GM23338 (cell line): ENCODE measurements around the gene RAB4A.

Experiments
- CREB1 ChIP-seq: fragments of 250-450 bp; sonication (Bioruptor Pico); IDR thresholded peaks from 2 replicates; pipeline ENCODE4 v1.5.0; 2020; ENCODE audit warnings: low read depth, mild to moderate bottlenecking, moderate library complexity
- EZH2 ChIP-seq: fragments of 200-600 bp; sonication (generic); IDR thresholded peaks from one replicate; pipeline ENCODE4 v1.8.0; 2017; ENCODE audit warnings: antibody characterized with exemption, mild to moderate bottlenecking, low read depth; ENCODE audit not compliant: unreplicated experiment
- EZH2phosphoT487 ChIP-seq: fragments of 200-600 bp; sonication (generic); IDR thresholded peaks from one replicate; pipeline ENCODE4 v1.8.1; 2018; ENCODE audit warnings: antibody characterized with exemption; ENCODE audit not compliant: unreplicated experiment
- JUNB ChIP-seq: IDR thresholded peaks from one replicate; pipeline ENCODE4 v1.6.1; 2016; ENCODE audit warnings: antibody characterized with exemption; ENCODE audit not compliant: unreplicated experiment
- POLR2AphosphoS5 ChIP-seq: IDR thresholded peaks from 2 replicates; pipeline ENCODE4 v1.6.1; 2016; ENCODE audit warnings: antibody characterized with exemption, low read depth
- STAT1 ChIP-seq: IDR thresholded peaks from one replicate; pipeline ENCODE4 v1.6.1; 2016; ENCODE audit warnings: antibody characterized with exemption; ENCODE audit not compliant: unreplicated experiment
- ZNF114 ChIP-seq: fragments of 250-450 bp; sonication (Bioruptor Pico); IDR thresholded peaks from 2 replicates; pipeline ENCODE4 v1.5.0; 2020; ENCODE audit warnings: mild to moderate bottlenecking, moderate library complexity
- TF ChIP-seq, protein P1 (sequence below), 2 experiments: fragments of 200-600 bp in 1 of 2; sonication (generic) in 1 of 2; conservative IDR thresholded peaks; 2 replicates each; pipeline versions ENCODE4 v1.5.1 to v1.6.1; 2016 to 2017; ENCODE audit warnings: antibody characterized with exemption in 2 of 2, low read depth in 2 of 2, mild to moderate bottlenecking in 2 of 2, moderate library complexity in 1 of 2
- TF ChIP-seq, protein P2 (sequence below): IDR thresholded peaks from one replicate; pipeline ENCODE4 v1.6.1; 2018; ENCODE audit warnings: antibody characterized with exemption; ENCODE audit not compliant: unreplicated experiment

GRCh38 chr1:229284887-229285286 lies 14.0 kb downstream of the RAB4A start:
- TF ChIP-seq, protein P1, sequence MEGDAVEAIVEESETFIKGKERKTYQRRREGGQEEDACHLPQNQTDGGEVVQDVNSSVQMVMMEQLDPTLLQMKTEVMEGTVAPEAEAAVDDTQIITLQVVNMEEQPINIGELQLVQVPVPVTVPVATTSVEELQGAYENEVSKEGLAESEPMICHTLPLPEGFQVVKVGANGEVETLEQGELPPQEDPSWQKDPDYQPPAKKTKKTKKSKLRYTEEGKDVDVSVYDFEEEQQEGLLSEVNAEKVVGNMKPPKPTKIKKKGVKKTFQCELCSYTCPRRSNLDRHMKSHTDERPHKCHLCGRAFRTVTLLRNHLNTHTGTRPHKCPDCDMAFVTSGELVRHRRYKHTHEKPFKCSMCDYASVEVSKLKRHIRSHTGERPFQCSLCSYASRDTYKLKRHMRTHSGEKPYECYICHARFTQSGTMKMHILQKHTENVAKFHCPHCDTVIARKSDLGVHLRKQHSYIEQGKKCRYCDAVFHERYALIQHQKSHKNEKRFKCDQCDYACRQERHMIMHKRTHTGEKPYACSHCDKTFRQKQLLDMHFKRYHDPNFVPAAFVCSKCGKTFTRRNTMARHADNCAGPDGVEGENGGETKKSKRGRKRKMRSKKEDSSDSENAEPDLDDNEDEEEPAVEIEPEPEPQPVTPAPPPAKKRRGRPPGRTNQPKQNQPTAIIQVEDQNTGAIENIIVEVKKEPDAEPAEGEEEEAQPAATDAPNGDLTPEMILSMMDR (conservative IDR thresholded peaks at IDR 0.05; ENCODE audit: low read depth in 2 of 2): no peak
- TF ChIP-seq POLR2AphosphoS5: no peak
- TF ChIP-seq, protein P2, sequence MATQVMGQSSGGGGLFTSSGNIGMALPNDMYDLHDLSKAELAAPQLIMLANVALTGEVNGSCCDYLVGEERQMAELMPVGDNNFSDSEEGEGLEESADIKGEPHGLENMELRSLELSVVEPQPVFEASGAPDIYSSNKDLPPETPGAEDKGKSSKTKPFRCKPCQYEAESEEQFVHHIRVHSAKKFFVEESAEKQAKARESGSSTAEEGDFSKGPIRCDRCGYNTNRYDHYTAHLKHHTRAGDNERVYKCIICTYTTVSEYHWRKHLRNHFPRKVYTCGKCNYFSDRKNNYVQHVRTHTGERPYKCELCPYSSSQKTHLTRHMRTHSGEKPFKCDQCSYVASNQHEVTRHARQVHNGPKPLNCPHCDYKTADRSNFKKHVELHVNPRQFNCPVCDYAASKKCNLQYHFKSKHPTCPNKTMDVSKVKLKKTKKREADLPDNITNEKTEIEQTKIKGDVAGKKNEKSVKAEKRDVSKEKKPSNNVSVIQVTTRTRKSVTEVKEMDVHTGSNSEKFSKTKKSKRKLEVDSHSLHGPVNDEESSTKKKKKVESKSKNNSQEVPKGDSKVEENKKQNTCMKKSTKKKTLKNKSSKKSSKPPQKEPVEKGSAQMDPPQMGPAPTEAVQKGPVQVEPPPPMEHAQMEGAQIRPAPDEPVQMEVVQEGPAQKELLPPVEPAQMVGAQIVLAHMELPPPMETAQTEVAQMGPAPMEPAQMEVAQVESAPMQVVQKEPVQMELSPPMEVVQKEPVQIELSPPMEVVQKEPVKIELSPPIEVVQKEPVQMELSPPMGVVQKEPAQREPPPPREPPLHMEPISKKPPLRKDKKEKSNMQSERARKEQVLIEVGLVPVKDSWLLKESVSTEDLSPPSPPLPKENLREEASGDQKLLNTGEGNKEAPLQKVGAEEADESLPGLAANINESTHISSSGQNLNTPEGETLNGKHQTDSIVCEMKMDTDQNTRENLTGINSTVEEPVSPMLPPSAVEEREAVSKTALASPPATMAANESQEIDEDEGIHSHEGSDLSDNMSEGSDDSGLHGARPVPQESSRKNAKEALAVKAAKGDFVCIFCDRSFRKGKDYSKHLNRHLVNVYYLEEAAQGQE: no peak
- TF ChIP-seq EZH2: no peak
- no peak for TF ChIP-seq CREB1
- no peak for TF ChIP-seq STAT1
- no peak for TF ChIP-seq JUNB
- no peak for TF ChIP-seq EZH2phosphoT487
- no peak for TF ChIP-seq ZNF114 (CRISPR knock-in tag)
